Cardiac fibroblast (primary cell): ENCODE data around the gene CD81.

Experiments used
- DNase-seq, 2 donors: peaks; one replicate each; pipeline versions ENCODE4 v3.0.0 to v3.0.0-alpha.2; 2010; ENCODE audit warnings: low read depth in 2 of 2
- H3K4me3 ChIP-seq, 2 donors: replicated peaks in 1 of 2; 1 replicate in 1 of 2; 2 replicates in 1 of 2; pipeline ENCODE4 v1.5.1; 2011; ENCODE audit warnings: low read depth in 2 of 2, low read length in 2 of 2, mild to moderate bottlenecking in 2 of 2, moderate library complexity in 1 of 2
- TF ChIP-seq, protein P1 (sequence below): IDR thresholded peaks from one replicate; pipeline ENCODE4 v1.5.1; 2011; ENCODE audit warnings: low read depth, mild to moderate bottlenecking, low read length, inconsistent platforms

CD81 gene

DNA sequence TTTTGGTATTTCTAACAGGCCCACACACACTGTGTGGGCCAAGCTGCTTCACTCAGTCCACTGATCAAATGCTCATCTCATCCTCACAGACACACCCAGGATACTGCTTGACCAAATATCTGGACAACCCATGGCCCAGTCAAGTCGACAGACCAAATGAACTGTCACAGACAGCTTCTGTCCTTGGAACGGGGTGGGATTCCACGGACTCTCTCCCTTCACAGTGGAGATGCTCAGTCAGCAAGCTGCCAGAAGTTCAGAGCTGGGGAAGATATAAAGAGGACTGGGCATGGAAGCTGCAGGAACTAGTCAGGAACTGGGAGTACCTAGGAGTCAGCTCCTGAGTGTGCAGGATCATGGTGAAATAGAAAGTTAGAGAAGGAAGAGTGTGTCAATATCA is 34.6 kb upstream of the CD81 start:
- DNase-seq, result no peak
- no peak overlapping the region for H3K4me3 ChIP-seq
- TF ChIP-seq, protein P1, sequence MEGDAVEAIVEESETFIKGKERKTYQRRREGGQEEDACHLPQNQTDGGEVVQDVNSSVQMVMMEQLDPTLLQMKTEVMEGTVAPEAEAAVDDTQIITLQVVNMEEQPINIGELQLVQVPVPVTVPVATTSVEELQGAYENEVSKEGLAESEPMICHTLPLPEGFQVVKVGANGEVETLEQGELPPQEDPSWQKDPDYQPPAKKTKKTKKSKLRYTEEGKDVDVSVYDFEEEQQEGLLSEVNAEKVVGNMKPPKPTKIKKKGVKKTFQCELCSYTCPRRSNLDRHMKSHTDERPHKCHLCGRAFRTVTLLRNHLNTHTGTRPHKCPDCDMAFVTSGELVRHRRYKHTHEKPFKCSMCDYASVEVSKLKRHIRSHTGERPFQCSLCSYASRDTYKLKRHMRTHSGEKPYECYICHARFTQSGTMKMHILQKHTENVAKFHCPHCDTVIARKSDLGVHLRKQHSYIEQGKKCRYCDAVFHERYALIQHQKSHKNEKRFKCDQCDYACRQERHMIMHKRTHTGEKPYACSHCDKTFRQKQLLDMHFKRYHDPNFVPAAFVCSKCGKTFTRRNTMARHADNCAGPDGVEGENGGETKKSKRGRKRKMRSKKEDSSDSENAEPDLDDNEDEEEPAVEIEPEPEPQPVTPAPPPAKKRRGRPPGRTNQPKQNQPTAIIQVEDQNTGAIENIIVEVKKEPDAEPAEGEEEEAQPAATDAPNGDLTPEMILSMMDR, result no peak

DNA sequence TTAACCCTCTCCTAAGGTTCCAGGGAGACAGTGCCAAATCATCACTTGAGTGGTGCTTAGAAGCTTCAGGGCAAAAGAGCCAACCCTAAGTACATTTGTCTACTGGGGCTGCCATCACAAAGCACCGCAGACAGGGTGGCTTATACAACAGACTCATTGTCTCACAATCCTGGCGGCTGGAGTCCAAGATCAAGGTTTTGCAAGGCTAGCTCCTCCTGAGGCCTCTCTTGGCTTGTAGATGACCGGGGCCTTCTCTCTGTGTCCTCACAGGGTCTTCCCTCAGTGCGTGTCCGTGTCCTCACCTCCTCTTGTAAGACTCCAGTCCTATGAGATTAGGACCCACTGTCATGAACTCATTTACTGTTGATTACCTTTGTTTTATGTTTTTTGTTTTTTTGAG is 34.1 kb upstream of the CD81 start:
- DNase-seq, result peak in 1 of 2 donors; percentile 17
- no peak overlapping the region for H3K4me3 ChIP-seq
- TF ChIP-seq, protein P1, result no peak

DNA sequence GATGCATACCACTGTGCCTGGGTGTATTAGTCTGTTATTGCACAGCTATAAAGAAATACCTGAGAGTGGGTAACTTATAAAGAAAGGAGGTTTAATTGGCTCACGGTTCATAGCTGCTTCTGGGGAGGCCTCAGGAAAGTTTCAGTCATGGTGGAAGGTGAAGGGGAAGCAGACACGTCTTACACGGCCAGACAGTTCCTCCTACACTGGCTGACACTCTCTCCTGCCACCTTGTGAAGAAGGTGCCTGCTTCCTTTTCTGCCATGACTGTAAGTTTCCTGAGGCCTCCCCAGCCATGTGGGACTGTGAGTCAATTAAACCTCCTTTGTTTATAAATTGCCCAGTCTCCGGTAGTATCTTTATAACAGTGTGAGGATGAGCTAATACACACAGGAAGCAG is 33.6 kb upstream of the CD81 start:
- H3K4me3 ChIP-seq, result no peak overlapping the region
- DNase-seq, result no peak
- TF ChIP-seq, protein P1, result no peak

DNA sequence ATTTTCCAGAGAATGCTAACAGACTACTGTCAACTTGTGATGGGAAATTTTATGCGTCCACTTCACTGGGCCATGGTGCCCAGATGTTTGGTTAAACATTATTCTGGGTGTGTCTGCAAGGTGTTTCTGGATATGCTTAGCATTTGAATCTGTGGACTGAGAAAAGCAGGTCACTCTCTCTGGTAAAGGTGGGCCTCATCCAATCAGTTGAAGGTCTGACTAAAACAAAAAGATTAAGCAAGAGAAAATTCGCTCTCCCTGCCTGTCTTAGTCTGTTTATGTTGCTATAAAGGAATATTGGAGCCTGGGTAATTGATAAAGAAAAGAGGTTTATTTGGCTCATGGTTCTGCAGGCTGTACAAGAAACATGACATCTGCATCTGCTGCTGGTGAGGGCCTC is 32.1 kb upstream of the CD81 start:
- H3K4me3 ChIP-seq, result no peak overlapping the region
- DNase-seq, result no peak
- TF ChIP-seq, protein P1, result no peak

DNA sequence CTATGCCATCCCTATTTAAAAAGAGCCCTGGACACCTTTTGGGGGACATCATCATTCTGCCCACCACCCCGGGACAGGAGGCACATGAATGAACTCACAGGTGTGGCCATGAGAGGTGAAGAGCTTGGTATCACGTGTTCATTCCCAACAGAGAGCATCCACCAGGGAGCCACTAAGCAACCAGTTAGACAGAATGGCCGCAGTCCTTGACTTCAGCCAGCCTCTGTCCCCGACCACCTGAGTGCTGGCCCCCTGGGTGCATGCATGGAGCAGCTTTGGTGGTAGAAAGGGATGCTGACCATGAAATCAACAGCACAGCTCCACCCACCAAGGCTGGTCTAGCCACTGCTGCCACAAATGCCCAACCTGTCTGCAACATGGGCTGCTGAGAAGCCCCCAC is 31.1 kb upstream of the CD81 start:
- TF ChIP-seq, protein P1, result no peak

DNA sequence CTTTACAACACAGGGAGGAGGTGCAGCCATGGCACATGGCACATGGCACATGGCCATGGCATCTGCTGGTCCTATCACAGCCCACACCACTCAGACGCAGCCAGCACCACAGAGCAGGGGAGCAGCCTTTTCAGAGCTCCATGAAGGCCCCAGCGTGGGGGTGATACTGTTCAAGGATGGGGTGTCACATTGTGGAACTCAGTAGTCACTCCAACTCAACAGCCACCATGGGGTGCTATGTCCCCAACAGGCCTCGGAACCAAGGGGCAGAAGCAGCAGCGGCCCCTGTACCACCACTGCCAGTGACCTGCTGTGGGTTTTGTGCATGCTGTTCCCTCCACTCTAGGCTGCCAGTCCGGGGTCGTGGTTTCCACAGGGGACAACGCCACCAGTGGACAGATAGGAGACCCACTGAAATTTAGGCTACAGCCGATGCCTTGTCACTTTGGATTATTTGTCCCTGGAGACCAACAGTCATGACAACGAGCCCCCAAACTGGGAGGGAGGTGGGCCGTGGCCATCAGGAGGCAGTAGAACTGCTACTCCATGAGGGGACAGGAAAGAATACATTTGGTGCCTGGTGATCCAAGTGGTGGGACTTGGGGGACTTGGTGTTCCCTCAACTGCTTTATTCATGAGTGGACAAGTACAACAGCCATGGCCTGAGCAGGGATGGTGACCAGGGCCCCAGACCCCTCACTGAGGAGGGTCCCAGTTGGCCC is 30.4 kb upstream of the CD81 start:
- DNase-seq, result no peak
- no peak overlapping the region for H3K4me3 ChIP-seq
- TF ChIP-seq, protein P1, result no peak

More for the DNA sequence above, 31.1 kb upstream of the CD81 start:
- H3K4me3 ChIP-seq, result no peak overlapping the region
- DNase-seq, result no peak

DNA sequence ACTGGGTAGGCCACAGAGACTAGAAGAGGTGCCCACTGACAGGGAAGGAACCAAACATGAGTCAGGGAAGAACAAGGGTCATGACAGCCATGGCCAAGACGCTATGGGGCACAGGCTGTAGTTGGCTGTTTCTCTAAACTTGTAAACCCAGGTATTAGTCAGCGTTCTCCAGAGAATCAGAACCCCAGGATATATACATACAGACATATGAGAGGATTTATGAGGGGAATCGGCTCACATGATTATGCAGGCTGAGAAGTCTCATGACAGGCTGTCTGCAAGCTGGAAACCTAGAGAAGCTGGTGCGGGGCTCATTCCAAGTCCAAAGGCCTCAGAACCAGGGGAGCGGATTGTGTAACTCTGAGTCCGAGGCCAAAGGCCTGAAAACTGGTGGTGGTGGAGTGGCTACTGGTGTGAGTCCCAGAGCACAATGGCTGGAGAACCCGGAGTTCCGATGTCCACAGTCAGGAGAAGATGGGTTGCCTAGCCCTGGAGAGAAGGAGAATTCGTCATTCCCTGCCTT is 29.7 kb upstream of the CD81 start:
- no peak for DNase-seq
- H3K4me3 ChIP-seq, result no peak overlapping the region
- TF ChIP-seq, protein P1, result no peak
